Duodenal mucosa (tissue), 2 donors: ENCODE measurements around the gene PARM1.

Source experiments
- H3K27ac ChIP-seq: one replicate; pipeline ENCODE4 v1.7.0; 2013; ENCODE audit warnings: low read depth, low read length
- H3K27me3 ChIP-seq, 2 donors: one replicate each; pipeline ENCODE4 v1.7.0; 2013; ENCODE audit warnings: low read length in 2 of 2, control low read depth in 1 of 2; ENCODE audit not compliant: insufficient read depth in 2 of 2, control insufficient read depth in 1 of 2
- H3K36me3 ChIP-seq, 2 donors: one replicate each; pipeline ENCODE4 v1.7.0; 2013; ENCODE audit warnings: low read length in 2 of 2, control low read depth in 1 of 2; ENCODE audit not compliant: insufficient read depth in 2 of 2, control insufficient read depth in 1 of 2
- H3K4me1 ChIP-seq, 2 donors: one replicate each; pipeline ENCODE4 v1.7.0; 2013; ENCODE audit warnings: low read length in 2 of 2, control low read depth in 1 of 2; ENCODE audit not compliant: insufficient read depth in 2 of 2, control insufficient read depth in 1 of 2
- H3K4me3 ChIP-seq, 2 donors: one replicate each; pipeline ENCODE4 v1.7.0; 2013; ENCODE audit warnings: low read length in 2 of 2, low read depth in 1 of 2
- H3K9ac ChIP-seq, 2 donors: one replicate each; pipeline ENCODE4 v1.7.0; 2013; ENCODE audit warnings: low read length in 2 of 2, low read depth in 1 of 2
- H3K9me3 ChIP-seq, 2 donors: one replicate each; pipeline ENCODE4 v1.7.0; 2013; ENCODE audit warnings: low read length in 2 of 2, control low read depth in 1 of 2; ENCODE audit not compliant: control insufficient read depth in 1 of 2

Gene PARM1

GRCh38 chr4:74953647-74954046 is 20.7 kb downstream of the PARM1 start:
- Histone ChIP-seq H3K4me1 (no peaks in the 10 kb centered on the region), H3K4me3 (no peak overlapping the region), H3K9ac (no peak overlapping the region), H3K27me3 (no peaks in the 10 kb centered on the region), H3K27ac (no peak overlapping the region), H3K9me3 (no peaks in the 10 kb centered on the region), H3K36me3 (no peaks in the 10 kb centered on the region)

- Histone ChIP-seq H3K36me3 (no peaks in the 10 kb centered on the region), H3K27me3 (no peaks in the 10 kb centered on the region), H3K9ac (no peak overlapping the region), H3K4me3 (no peak overlapping the region), H3K9me3 (no peaks in the 10 kb centered on the region), H3K27ac (no peak overlapping the region), H3K4me1 (no peaks in the 10 kb centered on the region)
Observed at GRCh38 chr4:74958881-74959280, 26.0 kb downstream of the PARM1 start.

GRCh38 chr4:74961230-74961629 is 28.3 kb downstream of the PARM1 start:
- no peaks in the 10 kb centered on the region for H3K36me3 ChIP-seq
- H3K27ac ChIP-seq, result no peak overlapping the region
- no peak overlapping the region for H3K9ac ChIP-seq
- H3K9me3 ChIP-seq, result no peaks in the 10 kb centered on the region
- H3K27me3 ChIP-seq, result no peaks in the 10 kb centered on the region
- no peaks in the 10 kb centered on the region for H3K4me1 ChIP-seq
- no peak overlapping the region for H3K4me3 ChIP-seq

GRCh38 chr4:74962584-74962983 is 29.7 kb downstream of the PARM1 start:
- Histone ChIP-seq H3K4me3 (no peak overlapping the region), H3K9ac (no peak overlapping the region), H3K27me3 (no peaks in the 10 kb centered on the region), H3K36me3 (no peaks in the 10 kb centered on the region), H3K9me3 (no peaks in the 10 kb centered on the region), H3K27ac (no peak overlapping the region), H3K4me1 (no peaks in the 10 kb centered on the region)

GRCh38 chr4:74964311-74964710 is 31.4 kb downstream of the PARM1 start:
- H3K4me1 ChIP-seq, result no peaks in the 10 kb centered on the region
- no peaks in the 10 kb centered on the region for H3K9me3 ChIP-seq
- H3K9ac ChIP-seq, result no peak overlapping the region
- H3K27ac ChIP-seq, result no peak overlapping the region
- no peaks in the 10 kb centered on the region for H3K36me3 ChIP-seq
- H3K27me3 ChIP-seq, result no peaks in the 10 kb centered on the region
- no peak overlapping the region for H3K4me3 ChIP-seq

GRCh38 chr4:74967324-74967723 is 34.4 kb downstream of the PARM1 start:
- H3K4me1 ChIP-seq, result no peaks in the 10 kb centered on the region
- no peak overlapping the region for H3K9ac ChIP-seq
- H3K27me3 ChIP-seq, result no peaks in the 10 kb centered on the region
- no peaks in the 10 kb centered on the region for H3K9me3 ChIP-seq
- no peaks in the 10 kb centered on the region for H3K36me3 ChIP-seq
- H3K4me3 ChIP-seq, result no peak overlapping the region
- no peak overlapping the region for H3K27ac ChIP-seq

- Histone ChIP-seq H3K27ac (no peak overlapping the region), H3K4me3 (no peak overlapping the region), H3K9me3 (no peaks in the 10 kb centered on the region), H3K9ac (no peak overlapping the region), H3K27me3 (no peaks in the 10 kb centered on the region), H3K36me3 (no peaks in the 10 kb centered on the region), H3K4me1 (no peaks in the 10 kb centered on the region)
Observed at GRCh38 chr4:74968456-74969164, 35.7 kb downstream of the PARM1 start.

- no peaks in the 10 kb centered on the region for H3K27me3 ChIP-seq
- H3K4me1 ChIP-seq, result no peaks in the 10 kb centered on the region
- H3K9me3 ChIP-seq, result peaks cover 0 to 2% of the 10 kb centered on the region in 2 donors
- no peak overlapping the region for H3K9ac ChIP-seq
- H3K4me3 ChIP-seq, result no peak overlapping the region
- H3K27ac ChIP-seq, result no peak overlapping the region
- H3K36me3 ChIP-seq, result no peaks in the 10 kb centered on the region
Observed at GRCh38 chr4:74969507-74970474, 36.9 kb downstream of the PARM1 start.

GRCh38 chr4:74970577-74970976 is 37.7 kb downstream of the PARM1 start:
- Histone ChIP-seq H3K4me3 (no peak overlapping the region), H3K4me1 (no peaks in the 10 kb centered on the region), H3K36me3 (no peaks in the 10 kb centered on the region), H3K9ac (no peak overlapping the region), H3K9me3 (peaks cover 0 to 4% of the 10 kb centered on the region in 2 donors), H3K27me3 (no peaks in the 10 kb centered on the region), H3K27ac (no peak overlapping the region)

- H3K36me3 ChIP-seq, result no peaks in the 10 kb centered on the region
- no peak overlapping the region for H3K4me3 ChIP-seq
- no peaks in the 10 kb centered on the region for H3K4me1 ChIP-seq
- H3K9me3 ChIP-seq, result peaks cover 0 to 4% of the 10 kb centered on the region in 2 donors
- H3K27me3 ChIP-seq, result no peaks in the 10 kb centered on the region
- H3K9ac ChIP-seq, result no peak overlapping the region
- no peak overlapping the region for H3K27ac ChIP-seq
Observed at GRCh38 chr4:74971862-74972261, 38.9 kb downstream of the PARM1 start.
